Neuronal stem cell (in vitro differentiated cells): ENCODE measurements around the gene SFMBT1.

Experiments
- DNase-seq: peaks from one replicate; pipeline ENCODE4 v3.0.0-alpha.2; 2013; ENCODE audit warnings: low spot score
- H2AFZ ChIP-seq: one replicate; pipeline ENCODE4 v1.6.1; 2013; ENCODE audit warnings: mild to moderate bottlenecking, low read length, inconsistent platforms
- H2AK5ac ChIP-seq: 2 replicates; pipeline ENCODE4 v1.6.1; 2013; ENCODE audit warnings: low read depth, mild to moderate bottlenecking, inconsistent platforms, low read length, moderate library complexity, mixed read lengths
- H2BK120ac ChIP-seq: 2 replicates; pipeline ENCODE4 v1.6.1; 2013; ENCODE audit warnings: low read depth, mild to moderate bottlenecking, inconsistent platforms, low read length, moderate library complexity, mixed read lengths
- H2BK12ac ChIP-seq: one replicate; pipeline ENCODE4 v1.6.1; 2013; ENCODE audit warnings: low read length, inconsistent platforms
- H2BK15ac ChIP-seq: 2 replicates; pipeline ENCODE4 v1.6.1; 2013; ENCODE audit warnings: mild to moderate bottlenecking, low read length, inconsistent platforms, mixed read lengths
- H2BK5ac ChIP-seq: one replicate; pipeline ENCODE4 v1.6.1; 2013; ENCODE audit warnings: inconsistent platforms, mild to moderate bottlenecking, low read length, moderate library complexity
- H3K14ac ChIP-seq: one replicate; pipeline ENCODE4 v1.6.1; 2013; ENCODE audit warnings: low read length, inconsistent platforms
- H3K18ac ChIP-seq: 2 replicates; pipeline ENCODE4 v1.6.1; 2013; ENCODE audit warnings: low read length, inconsistent platforms
- H3K23ac ChIP-seq: 2 replicates; pipeline ENCODE4 v1.6.1; 2013; ENCODE audit warnings: low read depth, mild to moderate bottlenecking, mixed read lengths, low read length, inconsistent platforms; ENCODE audit not compliant: poor library complexity
- H3K27ac ChIP-seq: replicated peaks from 3 replicates; pipeline ENCODE4 v1.5.1; 2013; ENCODE audit warnings: low read length, inconsistent platforms
- H3K27me3 ChIP-seq, 3 experiments: 2 replicates each; pipeline ENCODE4 v1.6.1; 2013; ENCODE audit warnings: low read length in 3 of 3, mild to moderate bottlenecking in 2 of 3, inconsistent platforms in 1 of 3, low read depth in 1 of 3, mixed read lengths in 1 of 3, moderate library complexity in 1 of 3; ENCODE audit not compliant: control insufficient read depth in 3 of 3, insufficient read depth in 3 of 3
- H3K36me3 ChIP-seq, 2 donors: replicated peaks in 1 of 2; 2 replicates each; pipeline ENCODE4 v1.6.1; 2013; ENCODE audit warnings: low read length in 2 of 2; ENCODE audit not compliant: control insufficient read depth in 2 of 2, insufficient read depth in 2 of 2
- H3K4ac ChIP-seq: 2 replicates; pipeline ENCODE4 v1.6.1; 2013; ENCODE audit warnings: inconsistent platforms, mild to moderate bottlenecking, low read length, moderate library complexity
- H3K4me1 ChIP-seq, 2 donors: 1 replicate in 1 of 2; 2 replicates in 1 of 2; pipeline ENCODE4 v1.6.1; 2013; ENCODE audit warnings: low read length in 2 of 2, low read depth in 1 of 2; ENCODE audit not compliant: control insufficient read depth in 2 of 2, insufficient read depth in 1 of 2
- H3K4me2 ChIP-seq: one replicate; pipeline ENCODE4 v1.6.1; 2013; ENCODE audit warnings: mild to moderate bottlenecking, low read length, inconsistent platforms; ENCODE audit not compliant: insufficient read depth, poor library complexity, severe bottlenecking
- H3K4me3 ChIP-seq, 2 donors: 2 replicates each; pipeline ENCODE4 v1.5.1; 2013; ENCODE audit warnings: low read length in 2 of 2, mild to moderate bottlenecking in 2 of 2, inconsistent platforms in 1 of 2, moderate library complexity in 1 of 2
- H3K79me1 ChIP-seq: one replicate; pipeline ENCODE4 v1.6.1; 2013; ENCODE audit warnings: low read depth, mild to moderate bottlenecking, inconsistent platforms, low read length, moderate library complexity
- H3K9ac ChIP-seq: one replicate; pipeline ENCODE4 v1.6.1; 2013; ENCODE audit warnings: mild to moderate bottlenecking, low read depth, low read length, inconsistent platforms; ENCODE audit not compliant: poor library complexity
- H3K9me3 ChIP-seq, 2 donors: replicated peaks in 1 of 2; 2 replicates each; pipeline versions ENCODE3 to v1.6.1; 2013; ENCODE audit warnings: low read length in 2 of 2, mild to moderate bottlenecking in 2 of 2, inconsistent platforms in 1 of 2, low read depth in 1 of 2, mixed read lengths in 1 of 2, moderate library complexity in 1 of 2; ENCODE audit not compliant: control insufficient read depth in 2 of 2, insufficient read depth in 1 of 2
- H4K8ac ChIP-seq: one replicate; pipeline ENCODE4 v1.6.1; 2013; ENCODE audit warnings: low read depth, mild to moderate bottlenecking, inconsistent platforms, low read length, moderate library complexity
- H4K91ac ChIP-seq: one replicate; pipeline ENCODE4 v1.6.1; 2013; ENCODE audit warnings: low read length, low read depth, mild to moderate bottlenecking, inconsistent platforms; ENCODE audit not compliant: poor library complexity
- WGBS, 2 donors: extraction: QIAGEN DNeasy Blood & Tissue Kit; methylation state at CpG; one replicate each; pipeline ENCODE4 v1.1.7; 2013; ENCODE audit warnings: missing lambda C conversion rate in 2 of 2, mixed read lengths in 1 of 2; ENCODE audit not compliant: insufficient read length in 2 of 2, insufficient replicate concordance in 1 of 2; ENCODE audit errors: extremely low coverage in 2 of 2; 5-methylcytosine and 5-hydroxymethylcytosine counted together

Gene SFMBT1

GRCh38 chr3:52925405-52926313, 120.2 kb downstream of the SFMBT1 start:
- peaks cover 0 to 84% of the 10 kb centered on the region in 2 donors for H3K36me3 ChIP-seq
- H3K4me2 ChIP-seq: no peak overlapping the region
- no peak overlapping the region for H4K91ac ChIP-seq
- H2BK15ac ChIP-seq: no peak overlapping the region
- no peak overlapping the region for H3K23ac ChIP-seq
- H3K79me1 ChIP-seq: no peaks in the 10 kb centered on the region
- H2BK12ac ChIP-seq: no peak overlapping the region
- H2BK5ac ChIP-seq: no peak overlapping the region
- no peaks in the 10 kb centered on the region for H3K27me3 ChIP-seq
- no peak overlapping the region for H3K18ac ChIP-seq
- no peak overlapping the region for H3K14ac ChIP-seq
- WGBS, 2 donors: 100% methylated on average over 1 of the region's 6 CpGs
- no peak overlapping the region for H3K4ac ChIP-seq
- H3K9me3 ChIP-seq: no peaks in the 10 kb centered on the region
- no peak overlapping the region for H2AK5ac ChIP-seq
- H2BK120ac ChIP-seq: no peak overlapping the region
- no peak overlapping the region for H3K4me3 ChIP-seq
- H3K4me1 ChIP-seq: no peaks in the 10 kb centered on the region
- H3K9ac ChIP-seq: no peak overlapping the region
- no peak overlapping the region for H4K8ac ChIP-seq
- H3K27ac ChIP-seq: no peak overlapping the region
- no peak overlapping the region for H2AFZ ChIP-seq
- DNase-seq: no peak

- Histone ChIP-seq H3K79me1 (no peaks in the 10 kb centered on the region), H4K8ac (no peak overlapping the region), H3K18ac (no peak overlapping the region), H2BK12ac (no peak overlapping the region), H2AK5ac (no peak overlapping the region), H3K36me3 (peaks cover 7 to 89% of the 10 kb centered on the region in 2 donors), H2AFZ (no peak overlapping the region), H3K9me3 (no peaks in the 10 kb centered on the region), H3K27me3 (no peaks in the 10 kb centered on the region), H2BK15ac (no peak overlapping the region), H3K14ac (no peak overlapping the region), H3K9ac (no peak overlapping the region), H3K4me1 (no peaks in the 10 kb centered on the region), H4K91ac (no peak overlapping the region), H3K4ac (no peak overlapping the region), H2BK120ac (no peak overlapping the region), H3K23ac (no peak overlapping the region), H3K27ac (no peak overlapping the region), H2BK5ac (no peak overlapping the region), H3K4me3 (no peak overlapping the region), H3K4me2 (no peak overlapping the region)
- no peak for DNase-seq
- WGBS, 2 donors: no CpG with 5 or more reads among the region's 2 CpGs
These were observed 121.9 kb downstream of the SFMBT1 start for GRCh38 chr3:52923963-52924362.

- no peaks in the 10 kb centered on the region for H3K27me3 ChIP-seq
- H3K79me1 ChIP-seq: no peaks in the 10 kb centered on the region
- no peak overlapping the region for H2BK12ac ChIP-seq
- DNase-seq: no peak
- H3K9me3 ChIP-seq: no peaks in the 10 kb centered on the region
- peaks cover 9 to 90% of the 10 kb centered on the region in 2 donors for H3K36me3 ChIP-seq
- H2BK5ac ChIP-seq: no peak overlapping the region
- no peak overlapping the region for H3K18ac ChIP-seq
- H3K27ac ChIP-seq: no peak overlapping the region
- H3K9ac ChIP-seq: no peak overlapping the region
- no peak overlapping the region for H3K14ac ChIP-seq
- no peak overlapping the region for H2AK5ac ChIP-seq
- H3K4me2 ChIP-seq: no peak overlapping the region
- no peak overlapping the region for H4K8ac ChIP-seq
- no peak overlapping the region for H3K23ac ChIP-seq
- no peak overlapping the region for H2BK120ac ChIP-seq
- no peak overlapping the region for H2AFZ ChIP-seq
- no peak overlapping the region for H3K4me3 ChIP-seq
- H3K4me1 ChIP-seq: no peaks in the 10 kb centered on the region
- no CpG with 5 or more reads among the region's 2 CpGs for WGBS, 2 donors
- no peak overlapping the region for H4K91ac ChIP-seq
- no peak overlapping the region for H2BK15ac ChIP-seq
- H3K4ac ChIP-seq: no peak overlapping the region
These were observed 125.0 kb downstream of the SFMBT1 start for GRCh38 chr3:52920841-52921240.

GRCh38 chr3:52917044-52917443, 128.8 kb downstream of the SFMBT1 start:
- H3K18ac ChIP-seq: no peak overlapping the region
- H2BK120ac ChIP-seq: no peak overlapping the region
- no peak overlapping the region for H3K4ac ChIP-seq
- no peak overlapping the region for H2AK5ac ChIP-seq
- no peak overlapping the region for H4K91ac ChIP-seq
- H2BK5ac ChIP-seq: no peak overlapping the region
- no peak overlapping the region for H3K4me2 ChIP-seq
- no peak overlapping the region for H2BK15ac ChIP-seq
- no peaks in the 10 kb centered on the region for H3K9me3 ChIP-seq
- H4K8ac ChIP-seq: no peak overlapping the region
- no peak overlapping the region for H3K27ac ChIP-seq
- H2AFZ ChIP-seq: no peak overlapping the region
- no peak overlapping the region for H3K9ac ChIP-seq
- H3K36me3 ChIP-seq: peaks cover 17 to 94% of the 10 kb centered on the region in 2 donors
- H3K23ac ChIP-seq: no peak overlapping the region
- H3K14ac ChIP-seq: no peak overlapping the region
- no peak for DNase-seq
- H3K4me3 ChIP-seq: no peak overlapping the region
- H2BK12ac ChIP-seq: no peak overlapping the region
- H3K27me3 ChIP-seq: no peaks in the 10 kb centered on the region
- no peaks in the 10 kb centered on the region for H3K4me1 ChIP-seq
- H3K79me1 ChIP-seq: no peaks in the 10 kb centered on the region
- no CpG with 5 or more reads among the region's 3 CpGs for WGBS, 2 donors
